ENCODE measurements around the gene DAGLB. TPM values are rescaled to one million over a fixed set of nuclear protein-coding genes. Genes with fewer than 3 reads are reported as not detected.

DAGLB gene
- total and polyA plus RNA-seq, 8 donors = 16.8 to 46.5 (median 18.7) TPM

GRCh38 chr7:6495597-6496262, 48.0 kb upstream of the DAGLB start:
- no peaks in the 10 kb centered on the region for H3K4me1 ChIP-seq
- no peak overlapping the region for H3K4me3 ChIP-seq
- no peaks in the 10 kb centered on the region for H3K9me3 ChIP-seq
- ATAC-seq (no peak), DNase-seq (no peak)
- no peaks in the 10 kb centered on the region for H3K36me3 ChIP-seq
- TF ChIP-seq CTCF (IDR thresholded peaks at IDR 0.05) = no peak
- H3K27ac ChIP-seq = no peak overlapping the region
- intact Hi-C loops (cut with DNase I) = no loop called here
- no peaks in the 10 kb centered on the region for H3K27me3 ChIP-seq

GRCh38 chr7:6494365-6494764, 46.6 kb upstream of the DAGLB start:
- H3K27ac ChIP-seq = no peak overlapping the region
- no peaks in the 10 kb centered on the region for H3K4me1 ChIP-seq
- H3K9me3 ChIP-seq = peaks cover 0 to 2% of the 10 kb centered on the region in 2 donors
- intact Hi-C loops (cut with DNase I) = no loop called here
- TF ChIP-seq CTCF (IDR thresholded peaks at IDR 0.05) = no peak
- no peak overlapping the region for H3K4me3 ChIP-seq
- no peaks in the 10 kb centered on the region for H3K36me3 ChIP-seq
- DNase-seq = no peak
- no peak for ATAC-seq
- no peaks in the 10 kb centered on the region for H3K27me3 ChIP-seq

GRCh38 chr7:6491194-6491593, 43.4 kb upstream of the DAGLB start:
- Histone ChIP-seq H3K4me3 (no peak overlapping the region), H3K36me3 (no peaks in the 10 kb centered on the region), H3K27me3 (no peaks in the 10 kb centered on the region), H3K4me1 (no peaks in the 10 kb centered on the region), H3K27ac (no peak overlapping the region), H3K9me3 (peaks cover 0 to 2% of the 10 kb centered on the region in 2 donors)
- no peak for ATAC-seq
- DNase-seq = peak in 1 of 4 donors; percentile 19
- TF ChIP-seq CTCF (IDR thresholded peaks at IDR 0.05) = no peak
- intact Hi-C loops (cut with DNase I) = no loop called here

GRCh38 chr7:6489612-6490011, 41.9 kb upstream of the DAGLB start:
- no peak for TF ChIP-seq CTCF (IDR thresholded peaks at IDR 0.05)
- no peak for ATAC-seq

GRCh38 chr7:6487184-6487545, 39.4 kb upstream of the DAGLB start:
- no peak for TF ChIP-seq CTCF (IDR thresholded peaks at IDR 0.05)
- Histone ChIP-seq H3K4me1 (peaks cover 7 to 18% of the 10 kb centered on the region in 2 donors), H3K4me3 (no peak overlapping the region), H3K27me3 (no peaks in the 10 kb centered on the region), H3K9me3 (peaks cover 0 to 2% of the 10 kb centered on the region in 2 donors), H3K36me3 (no peaks in the 10 kb centered on the region), H3K27ac (no peak overlapping the region)
- no peak for DNase-seq
- intact Hi-C loops (cut with DNase I) = no loop called here
- ATAC-seq = no peak

More at GRCh38 chr7:6489612-6490011, 41.9 kb upstream of the DAGLB start:
- no peak for DNase-seq
- Histone ChIP-seq H3K27me3 (no peaks in the 10 kb centered on the region), H3K4me1 (peaks cover 0 to 3% of the 10 kb centered on the region in 2 donors), H3K4me3 (no peak overlapping the region), H3K9me3 (peaks cover 0 to 2% of the 10 kb centered on the region in 2 donors), H3K27ac (no peak overlapping the region), H3K36me3 (no peaks in the 10 kb centered on the region)
- intact Hi-C loops (cut with DNase I) = no loop called here

All from left lung (tissue), 10 donors.